ENCODE results near the gene KRT74. TPM values are rescaled to one million over a fixed set of nuclear protein-coding genes. Genes with fewer than 3 reads are reported as not detected.

KRT74 gene
- total RNA-seq, 2 experiments from 2014 or later, result not detected

DNA sequence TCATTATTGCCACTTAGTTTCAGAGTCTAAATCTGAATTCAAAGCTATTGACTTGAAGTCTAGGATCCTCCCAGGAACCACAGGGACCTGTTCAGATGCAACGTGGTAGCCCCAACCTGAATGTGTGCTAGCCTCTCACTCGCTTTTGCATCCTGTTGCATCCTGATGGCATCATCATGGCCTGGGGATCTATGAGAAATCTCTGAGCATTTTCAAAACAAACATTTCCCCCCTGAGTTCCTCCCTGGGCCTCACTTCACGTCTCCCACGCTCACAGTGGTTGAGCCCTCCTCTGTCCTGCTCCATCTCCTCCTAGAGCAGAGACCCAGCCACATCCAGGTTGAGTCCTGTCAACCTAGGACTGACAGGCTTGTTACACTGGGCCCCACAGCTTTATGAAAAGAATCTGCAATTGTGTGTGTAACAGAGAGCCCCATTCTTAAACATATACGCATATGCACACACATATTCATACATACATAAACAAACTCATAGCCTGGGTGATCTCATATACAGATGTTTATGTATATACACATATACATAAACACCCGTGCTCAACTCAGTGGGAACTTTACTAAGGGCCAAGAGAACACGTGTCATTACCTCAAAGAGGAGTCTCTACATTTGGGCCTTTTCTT lies 33.1 kb upstream of the KRT74 start:
- POLR2A ChIA-PET, result no interaction called here
- Histone ChIP-seq H4K20me1 (ENCODE audit: insufficient read depth, low read length) (no peaks in the 10 kb centered on the region), H3K36me3 (ENCODE audit: insufficient read depth, low read length) (no peaks in the 10 kb centered on the region), H3K9me3 (ENCODE audit: low read length) (no peaks in the 10 kb centered on the region), H3K4me2 (ENCODE audit: low read length) (no peak overlapping the region), H3K9me2 (ENCODE audit: insufficient read depth, low read length) (no peaks in the 10 kb centered on the region), H3K4me3 (ENCODE audit: low read depth, low read length, poor library complexity, severe bottlenecking) (no peak overlapping the region), H2AFZ (ENCODE audit: low read length) (no peak overlapping the region), H3K79me2 (ENCODE audit: insufficient read depth, low read depth, low read length) (no peaks in the 10 kb centered on the region), H3K27ac (ENCODE audit: low read depth, low read length, poor library complexity, severe bottlenecking) (no peak overlapping the region), H3K4me1 (ENCODE audit: insufficient read depth, low read length, poor library complexity, severe bottlenecking) (no peaks in the 10 kb centered on the region)
- BruUV-seq (replicated peaks), result no TSS peak
- TF ChIP-seq CTCF (conservative IDR thresholded peaks at IDR 0.05; ENCODE audit: low read length), result no peak
- no peak for TF ChIP-seq EZH2phosphoT487 (IDR thresholded peaks at IDR 0.05; ENCODE audit: borderline replicate concordance, low read depth, low read length)
- intact Hi-C loops (cut with micrococcal nuclease; ENCODE audit: unreplicated experiment), result no loop called here
- no peak for DNase-seq (ENCODE audit: low spot score)
- CTCF ChIA-PET (ENCODE audit: unreplicated experiment), result no interaction called here

GRCh38 chr12:52606096-52606495 lies 32.5 kb upstream of the KRT74 start:
- Histone ChIP-seq H3K9me3 (ENCODE audit: low read length) (no peaks in the 10 kb centered on the region), H4K20me1 (ENCODE audit: insufficient read depth, low read length) (no peaks in the 10 kb centered on the region), H3K36me3 (ENCODE audit: insufficient read depth, low read length) (no peaks in the 10 kb centered on the region), H3K79me2 (ENCODE audit: insufficient read depth, low read depth, low read length) (no peaks in the 10 kb centered on the region), H3K9me2 (ENCODE audit: insufficient read depth, low read length) (no peaks in the 10 kb centered on the region), H2AFZ (ENCODE audit: low read length) (no peak overlapping the region), H3K4me1 (ENCODE audit: insufficient read depth, low read length, poor library complexity, severe bottlenecking) (no peaks in the 10 kb centered on the region), H3K4me3 (ENCODE audit: low read depth, low read length, poor library complexity, severe bottlenecking) (no peak overlapping the region), H3K4me2 (ENCODE audit: low read length) (no peak overlapping the region), H3K27ac (ENCODE audit: low read depth, low read length, poor library complexity, severe bottlenecking) (no peak overlapping the region)
- TF ChIP-seq EZH2phosphoT487 (IDR thresholded peaks at IDR 0.05; ENCODE audit: borderline replicate concordance, low read depth, low read length) (no peak), CTCF (conservative IDR thresholded peaks at IDR 0.05; ENCODE audit: low read length) (no peak)
- DNase-seq (ENCODE audit: low spot score), result no peak
- ChIA-PET POLR2A (no interaction called here), CTCF (ENCODE audit: unreplicated experiment) (no interaction called here)
- intact Hi-C loops (cut with micrococcal nuclease; ENCODE audit: unreplicated experiment), result no loop called here
- no TSS peak for BruUV-seq (replicated peaks)

GRCh38 chr12:52605542-52605941 lies 31.9 kb upstream of the KRT74 start:
- DNase-seq (ENCODE audit: low spot score), result no peak
- ChIA-PET CTCF (ENCODE audit: unreplicated experiment) (no interaction called here), POLR2A (no interaction called here)
- Histone ChIP-seq H3K27ac (ENCODE audit: low read depth, low read length, poor library complexity, severe bottlenecking) (no peak overlapping the region), H3K36me3 (ENCODE audit: insufficient read depth, low read length) (no peaks in the 10 kb centered on the region), H4K20me1 (ENCODE audit: insufficient read depth, low read length) (no peaks in the 10 kb centered on the region), H3K4me1 (ENCODE audit: insufficient read depth, low read length, poor library complexity, severe bottlenecking) (no peaks in the 10 kb centered on the region), H3K9me3 (ENCODE audit: low read length) (no peaks in the 10 kb centered on the region), H3K9me2 (ENCODE audit: insufficient read depth, low read length) (no peaks in the 10 kb centered on the region), H3K79me2 (ENCODE audit: insufficient read depth, low read depth, low read length) (no peaks in the 10 kb centered on the region), H3K4me3 (ENCODE audit: low read depth, low read length, poor library complexity, severe bottlenecking) (no peak overlapping the region), H2AFZ (ENCODE audit: low read length) (no peak overlapping the region), H3K4me2 (ENCODE audit: low read length) (no peak overlapping the region)
- intact Hi-C loops (cut with micrococcal nuclease; ENCODE audit: unreplicated experiment), result no loop called here
- BruUV-seq (replicated peaks), result no TSS peak
- TF ChIP-seq CTCF (conservative IDR thresholded peaks at IDR 0.05; ENCODE audit: low read length) (no peak), EZH2phosphoT487 (IDR thresholded peaks at IDR 0.05; ENCODE audit: borderline replicate concordance, low read depth, low read length) (no peak)
